DND-41 (cell line): ENCODE measurements around the gene DLGAP4.

Experiments
- ATAC-seq: fragments of 200-7000 bp; cut with Tn5 transposase; 3 replicates; pipeline ENCODE4 v1.9.1; 2021; ENCODE audit warnings: low read depth; ENCODE audit not compliant: insufficient read depth
- DNase-seq: peaks from one replicate; pipeline ENCODE4 v3.0.0-alpha.2; 2020
- H2AFZ ChIP-seq: 2 replicates; pipeline ENCODE4 v1.6.0; 2012; ENCODE audit warnings: low read depth, low read length
- H3K27ac ChIP-seq: 2 replicates; pipeline ENCODE4 v1.5.1; 2012; ENCODE audit warnings: low read length, inconsistent platforms
- H3K27me3 ChIP-seq: fragments of 200-600 bp; sonication (generic); 2 replicates; pipeline ENCODE4 v1.6.0; 2012; ENCODE audit warnings: low read length, mild to moderate bottlenecking, inconsistent platforms; ENCODE audit not compliant: insufficient read depth, poor library complexity
- H3K36me3 ChIP-seq: 2 replicates; pipeline ENCODE4 v1.5.1; 2012; ENCODE audit warnings: low read length, inconsistent platforms; ENCODE audit not compliant: insufficient read depth
- H3K4me1 ChIP-seq: 2 replicates; pipeline ENCODE4 v1.5.1; 2012; ENCODE audit warnings: mild to moderate bottlenecking, low read length; ENCODE audit not compliant: insufficient read depth
- H3K4me2 ChIP-seq: 2 replicates; pipeline ENCODE4 v1.6.0; 2012; ENCODE audit warnings: mild to moderate bottlenecking, moderate library complexity, low read length, inconsistent platforms; ENCODE audit not compliant: insufficient read depth
- H3K4me3 ChIP-seq, 2 experiments: fragments of 200-600 bp in 1 of 2; shearing (Covaris generic) in 1 of 2; 2 replicates each; pipeline ENCODE4 v1.5.1; 2012 to 2016; ENCODE audit warnings: inconsistent platforms in 2 of 2, low read length in 2 of 2, mild to moderate bottlenecking in 2 of 2, low read depth in 1 of 2, moderate library complexity in 1 of 2
- H3K79me2 ChIP-seq: 2 replicates; pipeline ENCODE4 v1.6.0; 2012; ENCODE audit warnings: low read length, inconsistent platforms; ENCODE audit not compliant: insufficient read depth
- H3K9ac ChIP-seq: 2 replicates; pipeline ENCODE4 v1.6.0; 2012; ENCODE audit warnings: low read depth, mild to moderate bottlenecking, inconsistent platforms, low read length, moderate library complexity
- H3K9me3 ChIP-seq: 2 replicates; pipeline ENCODE4 v1.5.1; 2012; ENCODE audit warnings: low read length, moderate library complexity, mild to moderate bottlenecking, inconsistent platforms; ENCODE audit not compliant: insufficient read depth, severe bottlenecking
- H4K20me1 ChIP-seq: 2 replicates; pipeline ENCODE4 v1.6.0; 2012; ENCODE audit warnings: low read length; ENCODE audit not compliant: insufficient read depth
- EZH2 ChIP-seq: IDR thresholded peaks from 3 replicates; pipeline ENCODE4 v1.6.1; 2012; ENCODE audit warnings: borderline replicate concordance, low read depth, mild to moderate bottlenecking, moderate library complexity, low read length, inconsistent platforms; ENCODE audit not compliant: severe bottlenecking
- TF ChIP-seq, protein P1 (sequence below): IDR thresholded peaks from 2 replicates; pipeline ENCODE4 v1.5.1; 2012; ENCODE audit warnings: borderline replicate concordance, low read length, moderate library complexity, mild to moderate bottlenecking; ENCODE audit not compliant: poor library complexity, severe bottlenecking; ENCODE audit errors: extremely low read depth

DLGAP4 gene

DNA sequence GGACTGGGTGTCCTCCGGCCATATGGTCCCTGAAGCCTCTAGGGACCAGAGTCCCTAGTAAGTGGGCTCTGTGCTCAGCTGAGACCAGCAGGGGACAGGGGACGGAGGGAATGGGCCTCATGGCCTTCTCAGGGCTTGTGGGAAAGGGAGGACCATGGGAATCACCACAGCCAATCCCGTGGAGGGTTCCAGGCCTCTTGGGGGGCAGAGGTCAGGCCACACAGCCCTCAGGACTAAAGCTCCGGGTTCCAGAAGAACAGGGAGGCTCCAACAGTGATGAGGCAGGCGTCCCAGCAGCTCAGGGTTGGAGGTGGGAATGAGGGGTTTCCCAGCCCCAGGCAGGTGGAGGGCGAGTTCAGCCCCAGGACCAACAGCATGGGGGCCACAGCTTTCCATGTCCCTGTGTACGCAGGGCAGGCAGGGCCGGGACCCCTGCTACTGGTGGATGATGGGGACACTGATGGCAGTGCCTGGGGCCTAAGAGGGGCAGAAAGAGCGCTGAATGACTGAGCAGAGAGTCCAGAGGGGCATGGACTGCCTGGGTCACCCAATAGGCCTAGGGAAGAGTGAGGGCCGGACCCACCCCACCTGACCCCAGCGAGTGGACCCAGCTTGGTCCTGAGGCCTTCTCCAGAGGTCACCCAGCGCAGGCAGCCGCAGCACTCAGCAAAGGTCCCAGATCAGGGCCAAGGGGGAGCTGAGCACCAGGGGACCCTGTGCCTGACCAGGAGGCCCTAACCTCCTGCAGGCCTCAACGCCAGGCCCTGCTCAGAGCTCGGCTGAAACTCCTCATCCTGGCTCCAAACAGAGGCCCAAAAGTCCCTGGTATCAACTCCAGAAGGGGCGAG, 244.0 kb downstream of the DLGAP4 start:
- ATAC-seq (no peak), DNase-seq (no peak)
- Histone ChIP-seq H2AFZ (no peak overlapping the region), H3K4me1 (no peaks in the 10 kb centered on the region), H3K36me3 (no peaks in the 10 kb centered on the region), H3K4me2 (no peak overlapping the region), H3K9me3 (no peaks in the 10 kb centered on the region), H3K27ac (no peak overlapping the region), H3K4me3 (no peak overlapping the region), H3K79me2 (no peaks in the 10 kb centered on the region), H4K20me1 (no peaks in the 10 kb centered on the region), H3K27me3 (no peaks in the 10 kb centered on the region), H3K9ac (no peak overlapping the region; the same call in 1 of the 2 replicates)
- TF ChIP-seq, protein P1, sequence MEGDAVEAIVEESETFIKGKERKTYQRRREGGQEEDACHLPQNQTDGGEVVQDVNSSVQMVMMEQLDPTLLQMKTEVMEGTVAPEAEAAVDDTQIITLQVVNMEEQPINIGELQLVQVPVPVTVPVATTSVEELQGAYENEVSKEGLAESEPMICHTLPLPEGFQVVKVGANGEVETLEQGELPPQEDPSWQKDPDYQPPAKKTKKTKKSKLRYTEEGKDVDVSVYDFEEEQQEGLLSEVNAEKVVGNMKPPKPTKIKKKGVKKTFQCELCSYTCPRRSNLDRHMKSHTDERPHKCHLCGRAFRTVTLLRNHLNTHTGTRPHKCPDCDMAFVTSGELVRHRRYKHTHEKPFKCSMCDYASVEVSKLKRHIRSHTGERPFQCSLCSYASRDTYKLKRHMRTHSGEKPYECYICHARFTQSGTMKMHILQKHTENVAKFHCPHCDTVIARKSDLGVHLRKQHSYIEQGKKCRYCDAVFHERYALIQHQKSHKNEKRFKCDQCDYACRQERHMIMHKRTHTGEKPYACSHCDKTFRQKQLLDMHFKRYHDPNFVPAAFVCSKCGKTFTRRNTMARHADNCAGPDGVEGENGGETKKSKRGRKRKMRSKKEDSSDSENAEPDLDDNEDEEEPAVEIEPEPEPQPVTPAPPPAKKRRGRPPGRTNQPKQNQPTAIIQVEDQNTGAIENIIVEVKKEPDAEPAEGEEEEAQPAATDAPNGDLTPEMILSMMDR, result no peak
- no peak for TF ChIP-seq EZH2

DNA sequence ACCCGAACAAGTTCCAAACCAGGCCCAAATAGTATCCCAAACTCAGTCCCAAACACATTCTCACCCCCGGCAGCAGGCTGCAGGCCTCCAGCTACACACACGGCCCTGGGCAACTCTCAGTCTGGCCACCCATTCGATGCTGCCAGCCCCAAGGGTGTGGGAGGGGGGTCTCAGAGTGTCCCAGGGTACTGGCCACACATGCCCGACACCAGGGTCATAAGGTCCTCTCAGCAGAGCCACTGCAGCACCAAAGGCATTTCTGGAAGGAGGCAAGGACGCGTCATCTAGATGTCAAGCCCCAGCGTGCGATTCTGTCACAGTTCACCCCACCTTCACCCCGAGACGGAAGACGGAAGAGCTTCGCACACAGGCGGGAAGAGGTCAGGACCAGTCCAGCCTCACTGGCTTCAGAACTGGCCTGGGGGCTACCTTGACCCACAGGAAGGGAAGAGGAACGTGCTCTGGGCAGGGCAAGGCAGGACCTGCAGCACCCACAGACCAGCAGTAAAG, 244.7 kb downstream of the DLGAP4 start:
- H3K79me2 ChIP-seq, result no peaks in the 10 kb centered on the region
- no peak for ATAC-seq
- no peak for DNase-seq
- H4K20me1 ChIP-seq, result no peaks in the 10 kb centered on the region
- no peak overlapping the region; the same call in 1 of the 2 replicates for H3K9ac ChIP-seq
- no peak overlapping the region for H3K4me3 ChIP-seq
- no peaks in the 10 kb centered on the region for H3K36me3 ChIP-seq
- no peaks in the 10 kb centered on the region for H3K4me1 ChIP-seq
- no peaks in the 10 kb centered on the region for H3K27me3 ChIP-seq
- H2AFZ ChIP-seq, result no peak overlapping the region
- TF ChIP-seq, protein P1, result no peak
- TF ChIP-seq EZH2, result no peak
- no peak overlapping the region for H3K4me2 ChIP-seq
- H3K27ac ChIP-seq, result no peak overlapping the region
- H3K9me3 ChIP-seq, result no peaks in the 10 kb centered on the region

DNA sequence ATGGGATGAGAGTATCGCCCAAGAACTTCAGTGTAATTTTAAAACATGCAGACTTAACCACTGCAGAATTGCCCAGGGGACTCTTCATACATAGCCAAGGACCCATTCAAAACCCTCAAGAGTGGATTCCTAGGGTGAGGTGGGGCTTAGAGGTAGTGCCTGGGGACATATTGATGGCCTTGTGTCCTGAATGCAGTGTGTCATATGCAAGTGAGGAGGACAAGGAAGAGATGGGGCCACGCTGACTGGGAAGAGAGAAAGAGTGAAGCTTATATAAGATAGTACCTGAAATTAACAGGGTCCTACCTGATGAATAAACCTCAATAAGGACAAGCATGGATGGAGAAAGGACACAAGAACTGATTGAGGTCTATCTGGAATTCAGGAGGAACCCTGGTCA, 249.1 kb downstream of the DLGAP4 start:
- Histone ChIP-seq H3K9ac (no peak overlapping the region), H3K36me3 (no peaks in the 10 kb centered on the region), H3K9me3 (no peaks in the 10 kb centered on the region), H4K20me1 (no peaks in the 10 kb centered on the region), H3K4me3 (no peak overlapping the region), H3K27me3 (no peaks in the 10 kb centered on the region), H3K4me1 (0 out of 2 replicates have a peak, but pooled peaks cover 7% of the 10 kb centered on the region), H2AFZ (no peak overlapping the region), H3K79me2 (no peaks in the 10 kb centered on the region), H3K27ac (no peak overlapping the region), H3K4me2 (no peak overlapping the region)
- TF ChIP-seq EZH2, result no peak
- TF ChIP-seq, protein P1, result no peak
- ATAC-seq (no peak), DNase-seq (no peak)
